GM23338 (cell line): Measurements from ENCODE around the gene RPGRIP1L. TPM values are rescaled to one million over a fixed set of nuclear protein-coding genes. Genes with fewer than 3 reads are reported as not detected.

ENCODE experiments used
- ATAC-seq: fragments of 200-7000 bp; cut with Tn5 transposase; 3 replicates; pipeline ENCODE4 v1.9.1; 2020
- DNase-seq: peaks from one replicate; pipeline ENCODE4 v3.0.0-alpha.2; 2015; ENCODE audit warnings: low spot score
- H2AFZ ChIP-seq: fragments of 200-600 bp; sonication (generic); 2 replicates; pipeline ENCODE4 v1.8.0; 2016; ENCODE audit warnings: antibody characterized with exemption, mild to moderate bottlenecking, moderate library complexity
- H3F3A ChIP-seq: fragments of 200-600 bp; sonication (generic); replicated peaks from 2 replicates; pipeline ENCODE4 v1.8.0; 2017; ENCODE audit warnings: antibody characterized with exemption, mixed run types, low read depth
- H3K27ac ChIP-seq: fragments of 200-600 bp; sonication (generic); 2 replicates; pipeline ENCODE4 v1.6.1; 2016; ENCODE audit warnings: low read depth
- H3K27me3 ChIP-seq: fragments of 200-600 bp; sonication (generic); 2 replicates; pipeline ENCODE4 v1.8.0; 2016; ENCODE audit warnings: mild to moderate bottlenecking, mixed run types, moderate library complexity; ENCODE audit not compliant: insufficient read depth
- H3K36me3 ChIP-seq: fragments of 200-600 bp; sonication (generic); 2 replicates; pipeline ENCODE4 v1.8.0; 2016; ENCODE audit warnings: mild to moderate bottlenecking; ENCODE audit not compliant: insufficient read depth
- H3K4me1 ChIP-seq: fragments of 200-600 bp; sonication (generic); 2 replicates; pipeline ENCODE4 v1.8.0; 2016; ENCODE audit warnings: mild to moderate bottlenecking, moderate library complexity; ENCODE audit not compliant: insufficient read depth
- H3K4me2 ChIP-seq: fragments of 200-600 bp; sonication (generic); 2 replicates; pipeline ENCODE4 v1.7.1; 2017; ENCODE audit warnings: mixed run types
- H3K4me3 ChIP-seq: fragments of 200-600 bp; sonication (generic); 2 replicates; pipeline ENCODE4 v1.6.1; 2016; ENCODE audit warnings: mixed run types
- H3K79me2 ChIP-seq: fragments of 200-600 bp; sonication (generic); replicated peaks from 2 replicates; pipeline ENCODE4 v1.8.0; 2017; ENCODE audit warnings: mild to moderate bottlenecking; ENCODE audit not compliant: insufficient read depth
- H3K9me2 ChIP-seq: fragments of 200-600 bp; sonication (generic); 2 replicates; pipeline ENCODE4 v1.8.0; 2017; ENCODE audit not compliant: insufficient read depth
- H4K20me1 ChIP-seq: fragments of 200-600 bp; sonication (generic); replicated peaks from 2 replicates; pipeline ENCODE4 v1.8.0; 2017; ENCODE audit warnings: mild to moderate bottlenecking; ENCODE audit not compliant: insufficient read depth
- H3K27ac Mint-ChIP-seq: 2 replicates; pipeline ENCODE4 v1.8.0; 2020; ENCODE audit warnings: inconsistent platforms, mild to moderate bottlenecking, moderate library complexity, mixed read lengths
- H3K27me3 Mint-ChIP-seq: 3 replicates; pipeline ENCODE4 v1.8.0; 2022; ENCODE audit warnings: low read depth, mild to moderate bottlenecking, moderate library complexity, mixed read lengths, inconsistent platforms; ENCODE audit not compliant: insufficient read depth, poor library complexity
- H3K36me3 Mint-ChIP-seq: 3 replicates; pipeline ENCODE4 v1.8.0; 2021; ENCODE audit warnings: low read depth, mild to moderate bottlenecking, inconsistent platforms, moderate library complexity, mixed read lengths
- H3K4me1 Mint-ChIP-seq: 3 replicates; pipeline ENCODE4 v1.8.0; 2020; ENCODE audit warnings: mild to moderate bottlenecking, inconsistent platforms, mixed read lengths
- H3K4me3 Mint-ChIP-seq: 3 replicates; pipeline ENCODE4 v1.8.0; 2021; ENCODE audit warnings: moderate library complexity, mild to moderate bottlenecking, inconsistent platforms, mixed read lengths
- H3K9me3 Mint-ChIP-seq: 3 replicates; pipeline ENCODE4 v1.8.0; 2020; ENCODE audit warnings: moderate library complexity, mild to moderate bottlenecking, inconsistent platforms, mixed read lengths
- polyA plus RNA-seq: library from polyadenylated mRNA; unstranded; fragments of >200 nt; fragmentation: Nextera tagmentation; extraction: Ambion mirVana; gene quantifications from 2 replicates; pipeline ENCODE4 v1.2.1, GENCODE V29; 2016
- total RNA-seq: library from RNA; depleted of rRNA; stranded (reverse); fragments of >200 nt; shearing (Covaris generic); gene quantifications from 2 replicates; pipeline ENCODE4 v1.2.3, GENCODE V29; 2014
- TF ChIP-seq, protein P1 (sequence below): IDR thresholded peaks from one replicate; pipeline ENCODE4 v1.6.1; 2018; ENCODE audit warnings: antibody characterized with exemption; ENCODE audit not compliant: unreplicated experiment
- TF ChIP-seq, protein P2 (sequence below), 2 experiments: fragments of 200-600 bp in 1 of 2; sonication (generic) in 1 of 2; conservative IDR thresholded peaks; 2 replicates each; pipeline versions ENCODE4 v1.5.1 to v1.6.1; 2016 to 2017; ENCODE audit warnings: antibody characterized with exemption in 2 of 2, low read depth in 2 of 2, mild to moderate bottlenecking in 2 of 2, moderate library complexity in 1 of 2
- TF ChIP-seq, protein P3 (sequence below): fragments of 250-450 bp; sonication (Bioruptor Pico); IDR thresholded peaks from 2 replicates; pipeline ENCODE4 v1.5.0; 2020; ENCODE audit warnings: mild to moderate bottlenecking, moderate library complexity

The RPGRIP1L gene
- total and polyA plus RNA-seq, 2 experiments from 2014 or later = 11.4 to 21.3 TPM

DNA sequence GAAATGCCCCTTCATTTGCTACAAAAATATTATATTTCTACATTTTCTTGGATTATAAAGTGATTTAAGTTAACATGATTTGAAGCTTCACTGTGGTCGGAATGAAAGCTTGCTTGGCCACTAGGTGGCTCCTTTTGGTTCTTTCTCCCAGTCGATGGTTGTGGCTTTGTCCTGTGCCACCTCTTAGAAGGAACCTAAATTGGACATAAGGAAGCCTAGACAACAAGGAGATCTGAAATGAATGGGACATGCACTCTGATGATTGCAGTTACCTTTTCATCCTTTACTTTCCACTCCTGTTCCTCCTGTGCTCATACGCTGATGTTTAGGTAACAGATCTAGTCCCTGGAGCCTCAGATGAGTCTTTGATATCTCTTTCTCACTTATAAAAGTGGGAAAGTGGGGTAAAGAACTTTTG lies 39.5 kb upstream of the RPGRIP1L start:
- no peaks in the 10 kb centered on the region for H3K9me3 Mint-ChIP-seq
- TF ChIP-seq, protein P1, sequence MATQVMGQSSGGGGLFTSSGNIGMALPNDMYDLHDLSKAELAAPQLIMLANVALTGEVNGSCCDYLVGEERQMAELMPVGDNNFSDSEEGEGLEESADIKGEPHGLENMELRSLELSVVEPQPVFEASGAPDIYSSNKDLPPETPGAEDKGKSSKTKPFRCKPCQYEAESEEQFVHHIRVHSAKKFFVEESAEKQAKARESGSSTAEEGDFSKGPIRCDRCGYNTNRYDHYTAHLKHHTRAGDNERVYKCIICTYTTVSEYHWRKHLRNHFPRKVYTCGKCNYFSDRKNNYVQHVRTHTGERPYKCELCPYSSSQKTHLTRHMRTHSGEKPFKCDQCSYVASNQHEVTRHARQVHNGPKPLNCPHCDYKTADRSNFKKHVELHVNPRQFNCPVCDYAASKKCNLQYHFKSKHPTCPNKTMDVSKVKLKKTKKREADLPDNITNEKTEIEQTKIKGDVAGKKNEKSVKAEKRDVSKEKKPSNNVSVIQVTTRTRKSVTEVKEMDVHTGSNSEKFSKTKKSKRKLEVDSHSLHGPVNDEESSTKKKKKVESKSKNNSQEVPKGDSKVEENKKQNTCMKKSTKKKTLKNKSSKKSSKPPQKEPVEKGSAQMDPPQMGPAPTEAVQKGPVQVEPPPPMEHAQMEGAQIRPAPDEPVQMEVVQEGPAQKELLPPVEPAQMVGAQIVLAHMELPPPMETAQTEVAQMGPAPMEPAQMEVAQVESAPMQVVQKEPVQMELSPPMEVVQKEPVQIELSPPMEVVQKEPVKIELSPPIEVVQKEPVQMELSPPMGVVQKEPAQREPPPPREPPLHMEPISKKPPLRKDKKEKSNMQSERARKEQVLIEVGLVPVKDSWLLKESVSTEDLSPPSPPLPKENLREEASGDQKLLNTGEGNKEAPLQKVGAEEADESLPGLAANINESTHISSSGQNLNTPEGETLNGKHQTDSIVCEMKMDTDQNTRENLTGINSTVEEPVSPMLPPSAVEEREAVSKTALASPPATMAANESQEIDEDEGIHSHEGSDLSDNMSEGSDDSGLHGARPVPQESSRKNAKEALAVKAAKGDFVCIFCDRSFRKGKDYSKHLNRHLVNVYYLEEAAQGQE = no peak
- TF ChIP-seq, protein P2, sequence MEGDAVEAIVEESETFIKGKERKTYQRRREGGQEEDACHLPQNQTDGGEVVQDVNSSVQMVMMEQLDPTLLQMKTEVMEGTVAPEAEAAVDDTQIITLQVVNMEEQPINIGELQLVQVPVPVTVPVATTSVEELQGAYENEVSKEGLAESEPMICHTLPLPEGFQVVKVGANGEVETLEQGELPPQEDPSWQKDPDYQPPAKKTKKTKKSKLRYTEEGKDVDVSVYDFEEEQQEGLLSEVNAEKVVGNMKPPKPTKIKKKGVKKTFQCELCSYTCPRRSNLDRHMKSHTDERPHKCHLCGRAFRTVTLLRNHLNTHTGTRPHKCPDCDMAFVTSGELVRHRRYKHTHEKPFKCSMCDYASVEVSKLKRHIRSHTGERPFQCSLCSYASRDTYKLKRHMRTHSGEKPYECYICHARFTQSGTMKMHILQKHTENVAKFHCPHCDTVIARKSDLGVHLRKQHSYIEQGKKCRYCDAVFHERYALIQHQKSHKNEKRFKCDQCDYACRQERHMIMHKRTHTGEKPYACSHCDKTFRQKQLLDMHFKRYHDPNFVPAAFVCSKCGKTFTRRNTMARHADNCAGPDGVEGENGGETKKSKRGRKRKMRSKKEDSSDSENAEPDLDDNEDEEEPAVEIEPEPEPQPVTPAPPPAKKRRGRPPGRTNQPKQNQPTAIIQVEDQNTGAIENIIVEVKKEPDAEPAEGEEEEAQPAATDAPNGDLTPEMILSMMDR (conservative IDR thresholded peaks at IDR 0.05; ENCODE audit: low read depth in 2 of 2) = peak; percentile 75 to 88
- TF ChIP-seq, protein P3, sequence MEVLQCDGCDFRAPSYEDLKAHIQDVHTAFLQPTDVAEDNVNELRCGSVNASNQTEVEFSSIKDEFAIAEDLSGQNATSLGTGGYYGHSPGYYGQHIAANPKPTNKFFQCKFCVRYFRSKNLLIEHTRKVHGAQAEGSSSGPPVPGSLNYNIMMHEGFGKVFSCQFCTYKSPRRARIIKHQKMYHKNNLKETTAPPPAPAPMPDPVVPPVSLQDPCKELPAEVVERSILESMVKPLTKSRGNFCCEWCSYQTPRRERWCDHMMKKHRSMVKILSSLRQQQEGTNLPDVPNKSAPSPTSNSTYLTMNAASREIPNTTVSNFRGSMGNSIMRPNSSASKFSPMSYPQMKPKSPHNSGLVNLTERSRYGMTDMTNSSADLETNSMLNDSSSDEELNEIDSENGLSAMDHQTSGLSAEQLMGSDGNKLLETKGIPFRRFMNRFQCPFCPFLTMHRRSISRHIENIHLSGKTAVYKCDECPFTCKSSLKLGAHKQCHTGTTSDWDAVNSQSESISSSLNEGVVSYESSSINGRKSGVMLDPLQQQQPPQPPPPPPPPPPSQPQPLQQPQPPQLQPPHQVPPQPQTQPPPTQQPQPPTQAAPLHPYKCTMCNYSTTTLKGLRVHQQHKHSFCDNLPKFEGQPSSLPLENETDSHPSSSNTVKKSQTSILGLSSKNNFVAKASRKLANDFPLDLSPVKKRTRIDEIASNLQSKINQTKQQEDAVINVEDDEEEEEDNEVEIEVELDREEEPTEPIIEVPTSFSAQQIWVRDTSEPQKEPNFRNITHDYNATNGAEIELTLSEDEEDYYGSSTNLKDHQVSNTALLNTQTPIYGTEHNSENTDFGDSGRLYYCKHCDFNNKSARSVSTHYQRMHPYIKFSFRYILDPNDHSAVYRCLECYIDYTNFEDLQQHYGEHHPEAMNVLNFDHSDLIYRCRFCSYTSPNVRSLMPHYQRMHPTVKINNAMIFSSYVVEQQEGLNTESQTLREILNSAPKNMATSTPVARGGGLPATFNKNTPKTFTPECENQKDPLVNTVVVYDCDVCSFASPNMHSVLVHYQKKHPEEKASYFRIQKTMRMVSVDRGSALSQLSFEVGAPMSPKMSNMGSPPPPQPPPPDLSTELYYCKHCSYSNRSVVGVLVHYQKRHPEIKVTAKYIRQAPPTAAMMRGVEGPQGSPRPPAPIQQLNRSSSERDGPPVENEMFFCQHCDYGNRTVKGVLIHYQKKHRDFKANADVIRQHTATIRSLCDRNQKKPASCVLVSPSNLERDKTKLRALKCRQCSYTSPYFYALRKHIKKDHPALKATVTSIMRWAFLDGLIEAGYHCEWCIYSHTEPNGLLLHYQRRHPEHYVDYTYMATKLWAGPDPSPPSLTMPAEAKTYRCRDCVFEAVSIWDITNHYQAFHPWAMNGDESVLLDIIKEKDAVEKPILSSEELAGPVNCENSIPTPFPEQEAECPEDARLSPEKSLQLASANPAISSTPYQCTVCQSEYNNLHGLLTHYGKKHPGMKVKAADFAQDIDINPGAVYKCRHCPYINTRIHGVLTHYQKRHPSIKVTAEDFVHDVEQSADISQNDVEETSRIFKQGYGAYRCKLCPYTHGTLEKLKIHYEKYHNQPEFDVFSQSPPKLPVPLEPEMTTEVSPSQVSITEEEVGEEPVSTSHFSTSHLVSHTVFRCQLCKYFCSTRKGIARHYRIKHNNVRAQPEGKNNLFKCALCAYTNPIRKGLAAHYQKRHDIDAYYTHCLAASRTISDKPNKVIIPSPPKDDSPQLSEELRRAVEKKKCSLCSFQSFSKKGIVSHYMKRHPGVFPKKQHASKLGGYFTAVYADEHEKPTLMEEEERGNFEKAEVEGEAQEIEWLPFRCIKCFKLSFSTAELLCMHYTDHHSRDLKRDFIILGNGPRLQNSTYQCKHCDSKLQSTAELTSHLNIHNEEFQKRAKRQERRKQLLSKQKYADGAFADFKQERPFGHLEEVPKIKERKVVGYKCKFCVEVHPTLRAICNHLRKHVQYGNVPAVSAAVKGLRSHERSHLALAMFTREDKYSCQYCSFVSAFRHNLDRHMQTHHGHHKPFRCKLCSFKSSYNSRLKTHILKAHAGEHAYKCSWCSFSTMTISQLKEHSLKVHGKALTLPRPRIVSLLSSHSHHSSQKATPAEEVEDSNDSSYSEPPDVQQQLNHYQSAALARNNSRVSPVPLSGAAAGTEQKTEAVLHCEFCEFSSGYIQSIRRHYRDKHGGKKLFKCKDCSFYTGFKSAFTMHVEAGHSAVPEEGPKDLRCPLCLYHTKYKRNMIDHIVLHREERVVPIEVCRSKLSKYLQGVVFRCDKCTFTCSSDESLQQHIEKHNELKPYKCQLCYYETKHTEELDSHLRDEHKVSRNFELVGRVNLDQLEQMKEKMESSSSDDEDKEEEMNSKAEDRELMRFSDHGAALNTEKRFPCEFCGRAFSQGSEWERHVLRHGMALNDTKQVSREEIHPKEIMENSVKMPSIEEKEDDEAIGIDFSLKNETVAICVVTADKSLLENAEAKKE (CRISPR knock-in tag) = peak; percentile 35; the same call in 1 of the 2 replicates
- 0 out of 3 replicates have a peak, but pooled peaks cover 2% of the 10 kb centered on the region for H3K36me3 Mint-ChIP-seq
- ATAC-seq (peak; percentile 82), DNase-seq (peak; percentile 73)
- H3K79me2 ChIP-seq = peaks cover 55% of the 10 kb centered on the region
- no peaks in the 10 kb centered on the region for H3K9me2 ChIP-seq
- no peak overlapping the region for H3K4me2 ChIP-seq
- no peak overlapping the region for H2AFZ ChIP-seq
- peaks cover 18% of the 10 kb centered on the region for H3K4me1 ChIP-seq
- H3K4me3 ChIP-seq = no peak overlapping the region
- H4K20me1 ChIP-seq = no peaks in the 10 kb centered on the region; the same call in 1 of the 2 replicates
- H3K36me3 ChIP-seq = no peaks in the 10 kb centered on the region
- no peaks in the 10 kb centered on the region for H3K27me3 ChIP-seq
- no peak overlapping the region for H3K4me3 Mint-ChIP-seq
- peaks cover 17% of the 10 kb centered on the region for H3K4me1 Mint-ChIP-seq
- no peak overlapping the region for H3K27ac ChIP-seq
- H3K27me3 Mint-ChIP-seq = peaks cover 2% of the 10 kb centered on the region
- H3F3A ChIP-seq = no peaks in the 10 kb centered on the region
- H3K27ac Mint-ChIP-seq = no peak overlapping the region
